ENCODE results near the gene MIB2. TPM values are rescaled to one million over a fixed set of nuclear protein-coding genes. Genes with fewer than 3 reads are reported as not detected.
"Not testable (repeated sequence)": the region's sequence is repeated elsewhere in the genome, so short reads cannot be mapped to it uniquely, and the experiment has no call there.

The MIB2 gene
- polyA plus RNA-seq, 4 donors = 44.7 to 213 (median 116) TPM

- not testable (repeated sequence) for H3K4me1 ChIP-seq (ENCODE audit: control insufficient read depth in 3 of 3, insufficient read depth in 2 of 3, low read depth in 1 of 3, low read length in 2 of 3); H3K9me3 ChIP-seq (ENCODE audit: control insufficient read depth in 2 of 2, insufficient read depth in 1 of 2, low read depth in 1 of 2, low read length in 1 of 2); H3K27ac ChIP-seq (ENCODE audit: low read depth in 1 of 3, low read length in 2 of 3); FAIRE-seq; H3K4me3 ChIP-seq (ENCODE audit: low read depth in 1 of 3, low read length in 3 of 3); H3K27me3 ChIP-seq (ENCODE audit: control insufficient read depth in 3 of 3, insufficient read depth in 3 of 3, low read length in 3 of 3); DNase-seq
- 83 to 100% (median 97%) methylated on average over 1 to 21 of the region's 25 CpGs for WGBS, 3 donors
- peaks cover 2 to 27% (median 5%) of the 10 kb centered on the region in 3 donors for H3K36me3 ChIP-seq (ENCODE audit: control insufficient read depth in 3 of 3, insufficient read depth in 2 of 3, low read depth in 1 of 3, low read length in 3 of 3)
Measured at GRCh38 chr1:1640081-1640480, 24.8 kb downstream of the MIB2 start.

- not testable (repeated sequence) for H3K4me3 ChIP-seq (ENCODE audit: low read depth in 1 of 3, low read length in 3 of 3); DNase-seq; H3K9me3 ChIP-seq (ENCODE audit: control insufficient read depth in 2 of 2, insufficient read depth in 1 of 2, low read depth in 1 of 2, low read length in 1 of 2); H3K4me1 ChIP-seq (ENCODE audit: control insufficient read depth in 3 of 3, insufficient read depth in 2 of 3, low read depth in 1 of 3, low read length in 2 of 3); FAIRE-seq; H3K27ac ChIP-seq (ENCODE audit: low read depth in 1 of 3, low read length in 2 of 3); H3K27me3 ChIP-seq (ENCODE audit: control insufficient read depth in 3 of 3, insufficient read depth in 3 of 3, low read length in 3 of 3)
- peaks cover 2 to 30% (median 5%) of the 10 kb centered on the region in 3 donors for H3K36me3 ChIP-seq (ENCODE audit: control insufficient read depth in 3 of 3, insufficient read depth in 2 of 3, low read depth in 1 of 3, low read length in 3 of 3)
- 92 to 98% (median 96%) methylated on average over 17 to 35 of the region's 38 CpGs for WGBS, 3 donors
Measured at GRCh38 chr1:1640711-1641461, 25.6 kb downstream of the MIB2 start.

GRCh38 chr1:1646326-1646725, 31.0 kb downstream of the MIB2 start:
- H3K4me3 ChIP-seq (ENCODE audit: low read depth in 1 of 3, low read length in 3 of 3); DNase-seq; H3K27ac ChIP-seq (ENCODE audit: low read depth in 1 of 3, low read length in 2 of 3); H3K27me3 ChIP-seq (ENCODE audit: control insufficient read depth in 3 of 3, insufficient read depth in 3 of 3, low read length in 3 of 3); H3K4me1 ChIP-seq (ENCODE audit: control insufficient read depth in 3 of 3, insufficient read depth in 2 of 3, low read depth in 1 of 3, low read length in 2 of 3); H3K9me3 ChIP-seq (ENCODE audit: control insufficient read depth in 2 of 2, insufficient read depth in 1 of 2, low read depth in 1 of 2, low read length in 1 of 2); FAIRE-seq: not testable (repeated sequence)
- WGBS, 3 donors = 87 to 89% (median 88%) methylated on average over 4 to 5 of the region's 5 CpGs
- peaks cover 4 to 33% (median 6%) of the 10 kb centered on the region in 3 donors for H3K36me3 ChIP-seq (ENCODE audit: control insufficient read depth in 3 of 3, insufficient read depth in 2 of 3, low read depth in 1 of 3, low read length in 3 of 3)

GRCh38 chr1:1647567-1648241, 32.4 kb downstream of the MIB2 start:
- H3K9me3 ChIP-seq (ENCODE audit: control insufficient read depth in 2 of 2, insufficient read depth in 1 of 2, low read depth in 1 of 2, low read length in 1 of 2); FAIRE-seq; H3K4me3 ChIP-seq (ENCODE audit: low read depth in 1 of 3, low read length in 3 of 3); H3K4me1 ChIP-seq (ENCODE audit: control insufficient read depth in 3 of 3, insufficient read depth in 2 of 3, low read depth in 1 of 3, low read length in 2 of 3); H3K27me3 ChIP-seq (ENCODE audit: control insufficient read depth in 3 of 3, insufficient read depth in 3 of 3, low read length in 3 of 3): not testable (repeated sequence)
- Histone ChIP-seq H3K27ac (ENCODE audit: low read depth in 1 of 3, low read length in 2 of 3) (peak overlapping the region; percentile 33 to 93 (median 74)), H3K36me3 (ENCODE audit: control insufficient read depth in 3 of 3, insufficient read depth in 2 of 3, low read depth in 1 of 3, low read length in 3 of 3) (peaks cover 9 to 40% (median 12%) of the 10 kb centered on the region in 3 donors)
- peak in 1 of 2 donors; percentile 86 for DNase-seq
- 52 to 77% (median 64%) methylated on average over 16 to 17 of the region's 17 CpGs for WGBS, 3 donors

GRCh38 chr1:1648265-1648664, 33.0 kb downstream of the MIB2 start:
- H3K27me3 ChIP-seq (ENCODE audit: control insufficient read depth in 3 of 3, insufficient read depth in 3 of 3, low read length in 3 of 3); H3K9me3 ChIP-seq (ENCODE audit: control insufficient read depth in 2 of 2, insufficient read depth in 1 of 2, low read depth in 1 of 2, low read length in 1 of 2); FAIRE-seq; H3K4me3 ChIP-seq (ENCODE audit: low read depth in 1 of 3, low read length in 3 of 3); H3K4me1 ChIP-seq (ENCODE audit: control insufficient read depth in 3 of 3, insufficient read depth in 2 of 3, low read depth in 1 of 3, low read length in 2 of 3): not testable (repeated sequence)
- Histone ChIP-seq H3K27ac (ENCODE audit: low read depth in 1 of 3, low read length in 2 of 3) (peak overlapping the region in 2 of 3 donors; percentile 89 to 93), H3K36me3 (ENCODE audit: control insufficient read depth in 3 of 3, insufficient read depth in 2 of 3, low read depth in 1 of 3, low read length in 3 of 3) (peaks cover 9 to 45% (median 15%) of the 10 kb centered on the region in 3 donors)
- DNase-seq = peak in 1 of 2 donors; percentile 96
- 20 to 65% (median 51%) methylated on average over 11 of the region's 11 CpGs for WGBS, 3 donors

GRCh38 chr1:1658583-1659549, 43.6 kb downstream of the MIB2 start, which contains the start of gene CDK11B:
TSS of gene CDK11B (minus strand) at chr1:1659004. CDS start at chr1:1657485, 1,519 bp downstream.
- Histone ChIP-seq H3K4me3 (ENCODE audit: low read depth in 1 of 3, low read length in 3 of 3) (peak within 1 kb of the TSS; percentile 44 to 64 (median 49)), H3K27ac (ENCODE audit: low read depth in 1 of 3, low read length in 2 of 3) (peak within 1 kb of the TSS; percentile 96 to 99 (median 98)), H3K36me3 (ENCODE audit: control insufficient read depth in 3 of 3, insufficient read depth in 2 of 3, low read depth in 1 of 3, low read length in 3 of 3) (peaks cover 0 to 31% (median 3%) of the 10 kb centered on the region in 3 donors)
- H3K27me3 ChIP-seq (ENCODE audit: control insufficient read depth in 3 of 3, insufficient read depth in 3 of 3, low read length in 3 of 3); FAIRE-seq; H3K9me3 ChIP-seq (ENCODE audit: control insufficient read depth in 2 of 2, insufficient read depth in 1 of 2, low read depth in 1 of 2, low read length in 1 of 2); H3K4me1 ChIP-seq (ENCODE audit: control insufficient read depth in 3 of 3, insufficient read depth in 2 of 3, low read depth in 1 of 3, low read length in 2 of 3): not testable (repeated sequence)
- 0% methylated on average over 46 to 68 of the region's 96 CpGs for WGBS, 3 donors
- peak; percentile 96 to 97 for DNase-seq

GRCh38 chr1:1662392-1662791, 47.1 kb downstream of the MIB2 start:
- not testable (repeated sequence) for FAIRE-seq, DNase-seq
- peaks cover 5 to 29% (median 9%) of the 10 kb centered on the region in 3 donors for H3K36me3 ChIP-seq (ENCODE audit: control insufficient read depth in 3 of 3, insufficient read depth in 2 of 3, low read depth in 1 of 3, low read length in 3 of 3)

More at GRCh38 chr1:1662392-1662791, 47.1 kb downstream of the MIB2 start:
- not testable (repeated sequence) for H3K4me3 ChIP-seq (ENCODE audit: low read depth in 1 of 3, low read length in 3 of 3); H3K27me3 ChIP-seq (ENCODE audit: control insufficient read depth in 3 of 3, insufficient read depth in 3 of 3, low read length in 3 of 3); H3K9me3 ChIP-seq (ENCODE audit: control insufficient read depth in 2 of 2, insufficient read depth in 1 of 2, low read depth in 1 of 2, low read length in 1 of 2); H3K27ac ChIP-seq (ENCODE audit: low read depth in 1 of 3, low read length in 2 of 3); H3K4me1 ChIP-seq (ENCODE audit: control insufficient read depth in 3 of 3, insufficient read depth in 2 of 3, low read depth in 1 of 3, low read length in 2 of 3)
- WGBS, 3 donors = 67 to 82% (median 81%) methylated on average over 4 to 9 of the region's 9 CpGs
